Activated CD8-positive, alpha-beta memory T cell treated with anti-CD3 and anti-CD28 coated beads, Interleukin-2, amount 50 U/mL, for 24 hours (primary cell): ENCODE measurements around the gene IMP3.

Source experiments
- DNase-seq: peaks from one replicate; pipeline ENCODE4 v3.0.0-alpha.2; 2020; ENCODE audit errors: extremely low read depth

Gene IMP3

DNA sequence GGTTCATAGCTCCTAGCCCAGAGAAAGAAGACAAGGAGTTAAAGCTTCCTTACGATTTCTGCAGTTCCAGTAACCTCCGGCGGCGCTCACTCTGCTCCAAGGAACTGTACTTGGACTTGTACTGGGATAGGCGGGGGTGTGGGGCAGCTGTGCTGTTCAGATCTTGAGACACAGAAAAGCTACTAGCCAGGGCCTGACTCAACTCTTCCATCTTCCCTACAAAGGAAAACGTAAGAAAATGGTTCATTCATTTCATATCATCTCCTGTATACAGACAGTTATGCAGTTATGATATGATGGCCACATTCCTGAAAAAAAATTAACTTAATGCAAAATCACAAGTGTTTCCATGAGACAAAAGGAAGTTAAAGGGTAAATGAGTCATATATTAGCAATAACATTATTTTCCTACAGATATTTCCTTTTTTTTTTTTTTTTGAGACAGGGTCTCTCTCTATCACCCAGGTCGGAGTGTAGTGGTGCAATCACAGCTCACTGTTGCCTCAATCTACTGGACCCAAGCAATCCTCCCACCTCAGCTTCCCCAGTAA lies 19.1 kb downstream of the IMP3 start:
- DNase-seq, result no peak

DNA sequence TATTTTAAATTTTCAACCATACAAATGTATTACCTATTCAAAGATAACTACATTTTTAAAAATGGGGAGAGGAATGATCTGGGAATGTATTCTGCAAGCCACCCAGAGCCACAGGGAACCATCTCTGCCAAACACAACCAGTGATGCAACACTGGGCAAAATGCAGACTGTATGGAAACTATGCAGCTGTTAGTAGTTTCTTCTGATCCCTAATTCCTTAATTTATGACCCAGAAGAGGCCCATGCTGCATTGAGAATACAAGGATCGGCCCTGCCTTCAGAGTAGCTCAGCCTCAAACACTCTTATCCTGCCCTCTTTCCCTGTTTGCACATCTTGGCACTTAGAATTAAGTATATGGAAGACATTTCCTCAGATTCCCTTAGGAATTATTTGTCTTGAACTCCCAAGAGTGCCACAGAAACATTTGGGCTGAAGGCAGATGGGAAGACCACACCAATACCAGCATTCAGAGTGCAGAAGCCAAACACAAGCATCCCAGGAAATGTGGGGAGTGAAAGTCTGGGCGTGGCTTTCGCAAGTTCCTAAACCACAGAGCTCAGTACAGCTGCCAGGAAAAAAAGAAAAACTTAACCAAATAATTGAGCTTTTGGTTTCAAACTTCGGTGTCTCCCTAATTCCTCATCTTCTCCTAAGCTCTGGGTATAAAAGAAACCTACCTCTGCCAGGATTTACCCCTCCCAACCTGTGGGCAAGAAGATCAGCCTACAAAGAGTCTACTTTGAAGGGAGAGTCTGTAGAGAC lies 19.8 kb downstream of the IMP3 start:
- DNase-seq, result no peak

DNA sequence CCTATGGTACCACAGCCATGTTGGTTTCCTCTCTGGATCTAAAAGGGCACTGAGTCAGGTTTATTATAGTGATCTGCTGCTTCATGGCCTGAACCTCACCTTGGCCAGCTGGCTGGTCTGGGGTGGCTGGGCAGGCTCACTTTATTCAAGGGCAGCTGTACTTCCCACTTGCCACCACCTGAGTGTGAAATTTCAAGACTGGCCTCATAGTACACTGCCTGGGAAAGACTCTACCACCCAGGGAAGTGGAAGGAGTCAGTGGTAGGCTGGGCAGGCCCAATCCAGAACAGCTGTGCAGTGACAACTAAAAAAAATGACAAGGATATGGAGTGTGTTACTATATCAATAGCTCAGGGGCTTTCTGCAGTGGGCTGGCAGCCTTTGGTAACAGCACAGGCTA lies 23.3 kb downstream of the IMP3 start:
- DNase-seq, result no peak

DNA sequence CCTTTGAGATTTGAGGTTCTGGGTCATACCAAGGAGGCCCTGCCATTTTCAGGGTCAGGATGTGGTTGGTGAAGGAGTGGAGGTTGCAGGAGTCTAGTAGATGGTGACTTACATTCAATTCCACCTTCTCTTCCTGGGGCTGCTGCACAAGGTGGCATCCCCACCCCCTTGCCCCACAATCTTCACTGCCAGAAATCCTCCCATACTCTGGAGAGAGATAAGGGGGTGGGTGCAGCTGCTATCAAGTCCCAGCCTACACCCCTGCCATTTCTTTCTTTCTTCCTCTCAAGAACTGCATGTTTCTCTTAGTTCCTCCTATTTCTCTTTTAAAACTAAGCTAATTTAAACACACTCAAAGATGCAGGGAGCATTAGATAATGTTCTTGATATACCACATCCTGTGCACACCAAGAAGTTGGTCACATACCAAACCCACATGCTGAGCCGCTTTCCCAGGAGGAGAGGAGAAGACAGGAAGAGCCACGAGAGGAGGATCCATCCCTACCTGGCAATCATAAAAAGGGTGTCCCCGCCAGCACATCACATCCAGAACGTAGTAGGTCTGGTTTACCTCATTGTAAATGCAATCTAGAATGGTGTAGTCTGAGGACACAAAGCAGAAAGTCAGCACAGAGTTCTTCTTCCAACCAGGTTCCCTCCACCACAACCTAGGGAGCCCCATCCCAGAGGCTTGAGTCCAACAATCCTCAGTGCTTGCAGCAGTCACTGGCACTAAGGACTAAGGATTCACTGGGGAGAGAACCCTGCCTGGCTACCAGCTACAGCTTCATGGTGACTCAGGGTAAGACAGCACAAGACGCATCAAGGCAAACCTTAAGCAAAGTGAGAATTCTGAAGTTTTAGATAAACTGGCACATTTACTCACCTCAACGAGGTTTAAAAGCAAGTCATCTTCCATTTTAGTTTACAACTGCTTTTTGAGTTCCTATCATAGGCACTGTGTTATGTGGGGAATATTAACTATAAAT lies 33.0 kb downstream of the IMP3 start:
- no peak for DNase-seq

DNA sequence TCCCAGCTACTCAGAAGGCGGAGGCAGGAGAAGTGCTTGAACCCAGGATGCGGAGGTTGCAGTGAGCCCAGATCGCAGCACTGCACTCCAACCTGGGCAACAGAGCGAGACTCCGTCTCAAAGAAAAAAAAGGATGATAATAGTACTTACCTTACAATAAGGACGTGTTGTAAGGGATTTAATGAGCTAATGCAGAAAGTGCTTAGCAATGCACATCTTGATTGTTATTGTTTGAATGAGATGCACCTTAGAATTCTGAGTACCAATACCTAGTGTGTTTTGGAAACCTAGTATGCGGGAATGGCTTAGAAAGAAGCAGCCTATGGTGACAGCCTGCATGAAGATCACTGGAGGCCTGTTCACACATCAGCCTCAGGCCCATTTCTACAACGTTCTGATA lies 34.0 kb downstream of the IMP3 start:
- DNase-seq, result no peak

DNA sequence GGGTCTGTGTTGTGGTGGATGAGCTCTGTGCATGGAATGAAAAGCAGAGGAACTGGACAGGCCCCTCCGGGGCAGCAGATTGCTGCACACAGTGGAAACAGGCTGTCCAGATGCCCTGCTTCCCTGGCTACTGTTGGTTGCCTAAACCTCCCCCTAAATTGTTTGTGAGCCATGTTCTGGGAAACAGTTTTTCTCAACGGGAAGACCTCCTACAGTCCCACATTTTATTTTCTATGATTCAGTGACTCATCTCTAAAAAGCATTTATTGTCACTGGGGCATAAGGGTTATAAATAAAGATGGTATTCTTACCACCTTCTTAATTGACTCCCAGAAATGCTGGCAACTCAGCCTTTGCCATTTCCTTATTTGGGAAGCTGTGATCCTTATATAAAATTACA lies 40.6 kb downstream of the IMP3 start:
- no peak for DNase-seq

DNA sequence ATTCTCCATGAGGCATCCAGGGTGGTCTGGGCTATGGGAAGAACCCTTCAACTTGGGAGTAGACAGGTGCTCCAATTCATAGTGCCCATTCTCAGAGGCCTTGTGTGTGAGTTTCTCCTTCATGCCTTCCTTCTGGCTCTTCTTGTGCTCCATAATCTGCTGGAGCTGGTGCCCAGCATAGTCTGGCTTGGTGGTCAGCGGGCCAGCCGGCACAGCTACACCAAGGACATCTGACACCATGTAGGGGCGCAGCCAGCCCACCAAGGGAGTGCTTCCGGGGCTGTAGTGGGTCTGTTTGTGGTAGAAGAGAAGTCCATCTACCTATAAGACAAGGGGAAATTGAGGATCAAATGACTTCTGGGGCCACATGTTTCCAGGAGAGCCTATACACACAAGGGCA lies 41.7 kb downstream of the IMP3 start:
- DNase-seq, result no peak

DNA sequence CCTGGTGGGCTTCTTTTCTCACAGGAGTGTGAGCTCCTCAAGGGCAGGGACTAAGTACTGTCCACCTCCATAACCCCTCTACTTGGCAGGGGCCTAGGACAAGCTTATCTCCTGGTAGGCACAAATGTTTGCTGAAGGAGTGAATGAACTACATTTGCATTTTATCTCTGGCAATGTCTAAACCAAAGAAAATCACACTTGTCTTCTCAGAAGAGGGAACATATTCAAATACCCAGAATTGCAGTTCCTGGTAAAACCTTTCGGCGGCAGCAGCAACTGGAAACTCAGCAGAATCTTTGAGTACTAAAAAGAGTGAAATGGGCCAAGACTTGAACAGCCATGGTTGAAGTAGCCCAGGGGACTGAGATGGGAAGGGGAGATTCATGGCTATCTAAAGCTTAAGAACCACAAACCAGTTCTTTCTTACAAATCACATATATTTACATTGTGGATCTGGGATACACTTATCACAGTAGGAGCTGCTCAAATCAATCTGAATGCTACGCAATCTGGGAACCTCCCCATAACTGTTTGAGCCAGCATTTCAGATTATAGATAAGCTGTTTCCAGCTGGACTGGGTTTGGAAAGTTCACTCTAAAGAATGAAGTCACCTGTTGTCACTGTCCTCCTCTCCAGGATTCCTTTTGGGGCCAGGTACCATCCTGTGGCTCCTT lies 42.2 kb downstream of the IMP3 start:
- DNase-seq, result no peak

DNA sequence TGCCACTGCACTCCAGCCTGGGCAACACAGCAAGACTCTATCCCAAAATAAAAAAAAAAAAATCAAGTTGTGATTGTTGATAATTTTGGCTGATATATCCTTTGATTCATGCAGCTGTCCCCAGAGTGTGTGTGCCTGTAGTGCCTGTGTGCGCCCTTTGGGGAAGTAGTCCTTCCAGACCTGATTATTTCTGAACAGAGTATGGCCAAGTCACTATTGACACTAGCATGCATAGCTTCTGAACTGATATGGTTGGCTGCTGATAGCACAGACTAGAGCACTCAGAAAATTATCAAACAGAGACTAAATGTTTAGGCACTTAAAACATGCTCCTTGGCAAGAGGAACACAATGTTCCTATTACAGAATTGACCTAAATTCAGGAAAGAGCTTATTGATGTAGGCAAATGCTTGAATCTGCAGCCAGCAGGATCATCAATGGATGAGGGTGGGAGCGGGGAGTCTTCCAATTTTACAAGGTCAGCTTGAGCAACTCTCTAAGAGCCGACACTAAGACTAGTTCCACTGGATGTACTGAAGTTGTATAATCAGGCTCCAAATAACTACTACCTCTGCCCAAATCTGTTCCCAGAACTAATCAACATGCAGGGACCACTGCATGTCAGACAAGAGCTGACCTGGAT lies 43.2 kb downstream of the IMP3 start:
- DNase-seq, result no peak

DNA sequence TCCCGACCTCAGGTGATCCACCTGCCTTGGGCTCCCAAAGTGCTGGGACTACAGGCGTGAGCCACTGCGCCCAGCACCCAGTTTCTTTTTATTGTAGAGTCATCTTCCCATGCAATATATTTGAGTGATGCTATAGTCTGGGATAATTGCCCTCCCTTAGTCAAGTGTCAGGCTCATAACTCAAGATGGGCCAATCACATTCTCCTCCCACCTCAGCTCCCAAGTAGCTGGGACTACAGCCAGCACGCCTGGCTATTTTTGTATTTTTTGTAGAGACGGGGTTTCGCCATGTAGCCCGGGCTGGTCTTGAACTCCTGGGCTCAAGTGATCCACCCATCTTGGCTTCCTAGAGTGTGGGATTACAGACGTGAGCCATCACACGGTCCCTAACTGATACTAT lies 45.7 kb downstream of the IMP3 start:
- no peak for DNase-seq

DNA sequence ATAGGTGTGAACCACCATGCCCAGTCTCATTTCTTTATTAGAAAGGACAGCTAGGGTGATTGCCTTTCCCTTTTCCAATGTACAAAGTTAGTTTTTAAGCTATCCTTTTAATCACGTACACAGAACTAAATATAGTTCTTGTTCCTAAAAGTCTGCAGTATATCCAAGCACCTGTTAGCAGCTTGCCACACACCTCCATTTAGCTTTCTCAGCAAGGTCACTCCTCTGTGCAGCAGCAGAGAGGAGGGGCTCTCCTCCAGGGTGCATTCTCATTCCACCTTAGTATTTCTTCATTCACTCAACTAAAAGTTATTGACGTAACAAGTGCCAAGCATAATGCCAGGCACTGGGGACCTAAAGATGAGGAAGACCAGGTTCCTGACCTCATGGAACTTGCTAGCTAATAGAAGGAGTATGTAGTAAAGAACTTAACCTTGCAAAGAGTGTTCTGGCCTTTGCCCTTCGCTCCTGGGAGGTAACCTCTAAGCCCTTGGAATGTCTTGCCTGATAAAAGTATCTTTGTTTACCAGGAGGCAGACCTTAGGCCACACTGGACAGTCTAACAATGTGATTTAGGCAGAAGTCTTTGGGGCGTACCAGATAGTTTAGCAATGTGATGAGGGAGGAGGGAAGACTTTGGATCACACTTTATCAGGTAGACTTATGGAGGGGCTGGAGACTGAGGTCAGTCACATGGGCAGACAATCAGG lies 48.2 kb downstream of the IMP3 start:
- DNase-seq, result no peak

DNA sequence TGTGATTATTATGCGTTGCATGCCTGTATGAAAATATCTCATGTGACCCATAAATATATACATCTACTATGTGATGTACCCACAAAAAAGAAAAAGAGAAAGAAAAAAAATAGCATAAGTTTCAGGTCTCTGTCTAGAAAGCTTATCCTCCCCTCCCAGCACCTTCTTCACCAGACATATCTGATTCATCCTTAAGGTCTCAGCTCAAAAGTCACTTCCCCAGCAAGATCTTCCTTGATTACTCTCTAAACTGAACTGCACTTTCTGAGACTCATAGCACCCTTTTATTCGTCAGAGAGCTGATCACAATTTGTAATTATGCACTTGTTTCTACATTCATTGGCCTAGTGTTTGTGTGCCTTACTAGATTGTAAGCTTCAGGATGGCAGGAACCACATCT lies 49.8 kb downstream of the IMP3 start:
- no peak for DNase-seq
